ENCODE data around the gene LRRC8E.
A peak's percentile ranks its signal among the peaks of the same experiment; 100 is the strongest.

DNA sequence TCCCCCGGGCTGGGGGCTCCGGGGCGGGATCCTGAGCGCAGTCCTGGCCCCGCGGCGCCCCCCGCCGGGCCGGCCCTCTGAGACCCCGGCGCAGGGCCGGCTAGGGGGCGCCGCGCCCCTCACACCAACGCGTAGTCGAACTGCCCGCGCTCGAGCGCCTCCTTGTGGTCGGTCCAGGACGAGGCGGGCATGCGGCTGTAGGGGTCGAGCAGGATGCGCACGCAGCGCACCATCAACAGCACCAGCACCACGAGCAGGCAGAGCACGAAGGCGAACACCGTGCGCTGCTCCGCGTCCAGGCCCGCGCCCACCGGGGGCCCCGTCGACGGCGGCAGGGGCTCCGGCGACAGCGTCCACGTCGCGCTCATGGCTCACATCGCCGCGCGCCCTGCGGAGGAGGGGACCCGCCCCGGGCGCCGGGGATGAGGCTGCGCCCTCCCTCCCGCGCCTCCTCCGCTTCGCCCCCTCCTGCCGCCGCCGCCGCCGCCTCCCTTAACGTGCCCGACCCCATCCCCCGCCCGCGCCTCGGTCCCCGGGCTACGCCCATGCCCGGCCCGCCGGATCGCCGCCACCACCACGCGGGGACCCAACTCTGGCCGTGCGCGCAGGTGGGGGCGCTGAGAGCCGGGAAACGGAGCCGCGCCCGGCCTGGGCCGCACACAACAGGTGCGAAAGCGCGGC, 37.0 kb downstream of the LRRC8E start:
- TF ChIP-seq, protein P1, sequence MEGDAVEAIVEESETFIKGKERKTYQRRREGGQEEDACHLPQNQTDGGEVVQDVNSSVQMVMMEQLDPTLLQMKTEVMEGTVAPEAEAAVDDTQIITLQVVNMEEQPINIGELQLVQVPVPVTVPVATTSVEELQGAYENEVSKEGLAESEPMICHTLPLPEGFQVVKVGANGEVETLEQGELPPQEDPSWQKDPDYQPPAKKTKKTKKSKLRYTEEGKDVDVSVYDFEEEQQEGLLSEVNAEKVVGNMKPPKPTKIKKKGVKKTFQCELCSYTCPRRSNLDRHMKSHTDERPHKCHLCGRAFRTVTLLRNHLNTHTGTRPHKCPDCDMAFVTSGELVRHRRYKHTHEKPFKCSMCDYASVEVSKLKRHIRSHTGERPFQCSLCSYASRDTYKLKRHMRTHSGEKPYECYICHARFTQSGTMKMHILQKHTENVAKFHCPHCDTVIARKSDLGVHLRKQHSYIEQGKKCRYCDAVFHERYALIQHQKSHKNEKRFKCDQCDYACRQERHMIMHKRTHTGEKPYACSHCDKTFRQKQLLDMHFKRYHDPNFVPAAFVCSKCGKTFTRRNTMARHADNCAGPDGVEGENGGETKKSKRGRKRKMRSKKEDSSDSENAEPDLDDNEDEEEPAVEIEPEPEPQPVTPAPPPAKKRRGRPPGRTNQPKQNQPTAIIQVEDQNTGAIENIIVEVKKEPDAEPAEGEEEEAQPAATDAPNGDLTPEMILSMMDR (conservative IDR thresholded peaks at IDR 0.05; ENCODE audit: low read length) = peak; percentile 89
- no peak for TF ChIP-seq EZH2phosphoT487 (IDR thresholded peaks at IDR 0.05; ENCODE audit: borderline replicate concordance)
